HepG2 (cell line): ENCODE data around the gene TEX19.

Experiments
- CBFB ChIP-seq: sonication (generic); formaldehyde crosslinking; IDR thresholded peaks from 2 replicates; pipeline ENCODE4 v1.4.0; 2020; ENCODE audit warnings: missing genetic modification reagents
- CBX2 ChIP-seq, 2 experiments: fragments of 200-600 bp in 1 of 2; sonication (generic); formaldehyde crosslinking in 1 of 2; IDR thresholded peaks; 2 replicates each; pipeline versions ENCODE4 v1.7.0 to v1.8.1; 2018 to 2022; ENCODE audit warnings: low read depth in 2 of 2, low read length in 1 of 2, mild to moderate bottlenecking in 1 of 2, missing genetic modification reagents in 1 of 2
- KLF15 ChIP-seq: sonication (generic); formaldehyde crosslinking; IDR thresholded peaks from 2 replicates; pipeline ENCODE4 v1.8.1; 2023; ENCODE audit warnings: borderline replicate concordance, mild to moderate bottlenecking, inconsistent platforms, missing genetic modification reagents, mixed read lengths
- RBAK ChIP-seq: sonication (generic); formaldehyde crosslinking; IDR thresholded peaks from 2 replicates; pipeline ENCODE4 v1.5.1; 2020; ENCODE audit warnings: mild to moderate bottlenecking, missing genetic modification reagents
- TBL1XR1 ChIP-seq: fragments of 150-350 bp; IDR thresholded peaks from 2 replicates; pipeline ENCODE4 v1.6.1; 2014; ENCODE audit warnings: borderline replicate concordance, low read length; ENCODE audit not compliant: partially characterized antibody
- ZNF263 ChIP-seq: sonication (generic); formaldehyde crosslinking; IDR thresholded peaks from 2 replicates; pipeline ENCODE4 v1.4.0; 2020; ENCODE audit warnings: missing genetic modification reagents
- ZNF576 ChIP-seq: sonication (generic); formaldehyde crosslinking; IDR thresholded peaks from 2 replicates; pipeline ENCODE4 v1.4.0; 2020; ENCODE audit warnings: mild to moderate bottlenecking, missing genetic modification reagents
- ZNF776 ChIP-seq: sonication (generic); formaldehyde crosslinking; IDR thresholded peaks from 2 replicates; pipeline ENCODE4 v1.4.0; 2020; ENCODE audit warnings: mild to moderate bottlenecking, missing genetic modification reagents
- TF ChIP-seq, protein P1 (sequence below): sonication (generic); formaldehyde crosslinking; IDR thresholded peaks from 2 replicates; pipeline ENCODE4 v1.4.0; 2020; ENCODE audit warnings: low read depth, missing genetic modification reagents
- TF ChIP-seq, protein P2 (sequence below): sonication (generic); formaldehyde crosslinking; IDR thresholded peaks from 2 replicates; pipeline ENCODE4 v1.8.1; 2023; ENCODE audit warnings: missing genetic modification reagents, inconsistent platforms, borderline replicate concordance
- TF ChIP-seq, protein P3 (sequence below): sonication (generic); formaldehyde crosslinking; IDR thresholded peaks from 2 replicates; pipeline ENCODE4 v1.8.0; 2022; ENCODE audit warnings: mild to moderate bottlenecking, missing genetic modification reagents; ENCODE audit not compliant: insufficient replicate concordance
- TF ChIP-seq, protein P4 (sequence below): sonication (generic); formaldehyde crosslinking; conservative IDR thresholded peaks from 2 replicates; pipeline ENCODE4 v1.8.0; 2022; ENCODE audit warnings: missing genetic modification reagents
- TF ChIP-seq, protein P5 (sequence below): sonication (generic); formaldehyde crosslinking; IDR thresholded peaks from 2 replicates; pipeline ENCODE4 v1.8.1; 2023; ENCODE audit warnings: mild to moderate bottlenecking, inconsistent platforms, moderate library complexity, missing genetic modification reagents, borderline replicate concordance

GRCh38 chr17:82396601-82397435 lies 37.8 kb downstream of the TEX19 start:
- TF ChIP-seq, protein P1, sequence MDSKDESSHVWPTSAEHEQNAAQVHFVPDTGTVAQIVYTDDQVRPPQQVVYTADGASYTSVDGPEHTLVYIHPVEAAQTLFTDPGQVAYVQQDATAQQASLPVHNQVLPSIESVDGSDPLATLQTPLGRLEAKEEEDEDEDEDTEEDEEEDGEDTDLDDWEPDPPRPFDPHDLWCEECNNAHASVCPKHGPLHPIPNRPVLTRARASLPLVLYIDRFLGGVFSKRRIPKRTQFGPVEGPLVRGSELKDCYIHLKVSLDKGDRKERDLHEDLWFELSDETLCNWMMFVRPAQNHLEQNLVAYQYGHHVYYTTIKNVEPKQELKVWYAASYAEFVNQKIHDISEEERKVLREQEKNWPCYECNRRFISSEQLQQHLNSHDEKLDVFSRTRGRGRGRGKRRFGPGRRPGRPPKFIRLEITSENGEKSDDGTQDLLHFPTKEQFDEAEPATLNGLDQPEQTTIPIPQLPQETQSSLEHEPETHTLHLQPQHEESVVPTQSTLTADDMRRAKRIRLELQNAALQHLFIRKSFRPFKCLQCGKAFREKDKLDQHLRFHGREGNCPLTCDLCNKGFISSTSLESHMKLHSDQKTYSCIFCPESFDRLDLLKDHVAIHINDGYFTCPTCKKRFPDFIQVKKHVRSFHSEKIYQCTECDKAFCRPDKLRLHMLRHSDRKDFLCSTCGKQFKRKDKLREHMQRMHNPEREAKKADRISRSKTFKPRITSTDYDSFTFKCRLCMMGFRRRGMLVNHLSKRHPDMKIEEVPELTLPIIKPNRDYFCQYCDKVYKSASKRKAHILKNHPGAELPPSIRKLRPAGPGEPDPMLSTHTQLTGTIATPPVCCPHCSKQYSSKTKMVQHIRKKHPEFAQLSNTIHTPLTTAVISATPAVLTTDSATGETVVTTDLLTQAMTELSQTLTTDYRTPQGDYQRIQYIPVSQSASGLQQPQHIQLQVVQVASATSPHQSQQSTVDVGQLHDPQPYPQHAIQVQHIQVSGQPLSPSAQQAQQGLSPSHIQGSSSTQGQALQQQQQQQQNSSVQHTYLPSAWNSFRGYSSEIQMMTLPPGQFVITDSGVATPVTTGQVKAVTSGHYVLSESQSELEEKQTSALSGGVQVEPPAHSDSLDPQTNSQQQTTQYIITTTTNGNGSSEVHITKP (CRISPR knock-in tag): no peak
- TF ChIP-seq, protein P2, sequence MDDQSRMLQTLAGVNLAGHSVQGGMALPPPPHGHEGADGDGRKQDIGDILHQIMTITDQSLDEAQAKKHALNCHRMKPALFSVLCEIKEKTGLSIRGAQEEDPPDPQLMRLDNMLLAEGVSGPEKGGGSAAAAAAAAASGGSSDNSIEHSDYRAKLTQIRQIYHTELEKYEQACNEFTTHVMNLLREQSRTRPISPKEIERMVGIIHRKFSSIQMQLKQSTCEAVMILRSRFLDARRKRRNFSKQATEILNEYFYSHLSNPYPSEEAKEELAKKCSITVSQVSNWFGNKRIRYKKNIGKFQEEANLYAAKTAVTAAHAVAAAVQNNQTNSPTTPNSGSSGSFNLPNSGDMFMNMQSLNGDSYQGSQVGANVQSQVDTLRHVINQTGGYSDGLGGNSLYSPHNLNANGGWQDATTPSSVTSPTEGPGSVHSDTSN (CRISPR knock-in tag): no peak
- TF ChIP-seq TBL1XR1 (no peak), ZNF576 (CRISPR knock-in tag) (no peak), CBX2 (IDR thresholded peaks at IDR 0.05; ENCODE audit: low read depth, low read length) (no peak), CBX2 (CRISPR knock-in tag; IDR thresholded peaks at IDR 0.05; ENCODE audit: low read depth) (no peak), ZNF776 (no peak), ZNF263 (CRISPR knock-in tag) (no peak), CBFB (CRISPR knock-in tag) (no peak), RBAK (no peak), KLF15 (CRISPR knock-in tag) (no peak)
- TF ChIP-seq, protein P3, sequence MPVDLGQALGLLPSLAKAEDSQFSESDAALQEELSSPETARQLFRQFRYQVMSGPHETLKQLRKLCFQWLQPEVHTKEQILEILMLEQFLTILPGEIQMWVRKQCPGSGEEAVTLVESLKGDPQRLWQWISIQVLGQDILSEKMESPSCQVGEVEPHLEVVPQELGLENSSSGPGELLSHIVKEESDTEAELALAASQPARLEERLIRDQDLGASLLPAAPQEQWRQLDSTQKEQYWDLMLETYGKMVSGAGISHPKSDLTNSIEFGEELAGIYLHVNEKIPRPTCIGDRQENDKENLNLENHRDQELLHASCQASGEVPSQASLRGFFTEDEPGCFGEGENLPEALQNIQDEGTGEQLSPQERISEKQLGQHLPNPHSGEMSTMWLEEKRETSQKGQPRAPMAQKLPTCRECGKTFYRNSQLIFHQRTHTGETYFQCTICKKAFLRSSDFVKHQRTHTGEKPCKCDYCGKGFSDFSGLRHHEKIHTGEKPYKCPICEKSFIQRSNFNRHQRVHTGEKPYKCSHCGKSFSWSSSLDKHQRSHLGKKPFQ (CRISPR knock-in tag): no peak
- TF ChIP-seq, protein P4, sequence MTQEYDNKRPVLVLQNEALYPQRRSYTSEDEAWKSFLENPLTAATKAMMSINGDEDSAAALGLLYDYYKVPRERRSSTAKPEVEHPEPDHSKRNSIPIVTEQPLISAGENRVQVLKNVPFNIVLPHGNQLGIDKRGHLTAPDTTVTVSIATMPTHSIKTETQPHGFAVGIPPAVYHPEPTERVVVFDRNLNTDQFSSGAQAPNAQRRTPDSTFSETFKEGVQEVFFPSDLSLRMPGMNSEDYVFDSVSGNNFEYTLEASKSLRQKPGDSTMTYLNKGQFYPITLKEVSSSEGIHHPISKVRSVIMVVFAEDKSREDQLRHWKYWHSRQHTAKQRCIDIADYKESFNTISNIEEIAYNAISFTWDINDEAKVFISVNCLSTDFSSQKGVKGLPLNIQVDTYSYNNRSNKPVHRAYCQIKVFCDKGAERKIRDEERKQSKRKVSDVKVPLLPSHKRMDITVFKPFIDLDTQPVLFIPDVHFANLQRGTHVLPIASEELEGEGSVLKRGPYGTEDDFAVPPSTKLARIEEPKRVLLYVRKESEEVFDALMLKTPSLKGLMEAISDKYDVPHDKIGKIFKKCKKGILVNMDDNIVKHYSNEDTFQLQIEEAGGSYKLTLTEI (CRISPR knock-in tag): no peak
- TF ChIP-seq, protein P5, sequence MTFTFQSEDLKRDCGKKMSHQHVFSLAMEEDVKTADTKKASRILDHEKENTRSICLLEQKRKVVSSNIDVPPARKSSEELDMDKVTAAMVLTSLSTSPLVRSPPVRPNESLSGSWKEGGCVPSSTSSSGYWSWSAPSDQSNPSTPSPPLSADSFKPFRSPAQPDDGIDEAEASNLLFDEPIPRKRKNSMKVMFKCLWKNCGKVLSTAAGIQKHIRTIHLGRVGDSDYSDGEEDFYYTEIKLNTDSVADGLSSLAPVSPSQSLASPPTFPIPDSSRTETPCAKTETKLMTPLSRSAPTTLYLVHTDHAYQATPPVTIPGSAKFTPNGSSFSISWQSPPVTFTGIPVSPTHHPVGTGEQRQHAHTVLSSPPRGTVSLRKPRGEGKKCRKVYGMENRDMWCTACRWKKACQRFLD (CRISPR knock-in tag): no peak
